NCI-H82 treated with DMSO at 0.1 percent for 48 hours (cell line): ENCODE measurements around the gene TCF15.

Source experiments
- DNase-seq: peaks from one replicate; lab custom pipeline; 2025; ENCODE audit not compliant: unreplicated experiment; lab: John Stamatoyannopoulos, UW

The TCF15 gene

DNA sequence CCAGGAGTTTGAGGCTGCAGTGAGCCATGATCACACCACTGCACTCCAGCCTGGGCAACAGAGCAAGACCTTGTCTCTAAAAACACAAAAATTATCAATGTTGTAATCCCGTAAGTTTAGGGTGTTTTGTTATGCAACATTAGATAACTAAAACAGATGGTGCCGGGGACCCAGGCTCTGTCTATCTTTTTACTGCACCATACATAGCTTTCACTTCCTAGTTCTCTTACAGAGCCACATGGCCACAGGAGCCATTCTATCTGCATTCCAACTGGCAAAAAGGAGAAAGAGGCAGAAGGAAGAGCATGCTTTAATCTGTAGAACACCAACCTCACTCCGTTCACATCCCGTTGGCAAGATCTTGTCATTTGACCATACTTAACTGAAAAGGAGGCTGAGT lies 5.4 kb upstream of the TCF15 start:
- no peak for DNase-seq

DNA sequence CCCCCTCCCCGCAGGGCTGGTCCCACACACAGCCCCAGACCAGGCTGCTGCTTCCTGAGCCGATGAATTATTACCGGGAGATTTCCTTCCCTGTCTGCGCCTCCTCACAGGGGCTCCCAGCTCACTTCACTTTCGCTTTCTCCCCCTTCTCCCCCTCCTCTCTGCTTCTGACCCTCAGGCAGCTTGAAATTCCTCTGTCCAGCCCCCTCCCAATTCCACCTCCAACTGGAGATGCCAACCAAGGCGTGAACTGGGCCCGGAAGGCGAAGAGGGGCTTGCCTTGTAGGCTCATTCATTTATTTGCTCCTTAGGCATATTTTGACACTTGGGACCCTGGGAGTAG lies 1.7 kb upstream of the TCF15 start:
- DNase-seq: no peak

DNA sequence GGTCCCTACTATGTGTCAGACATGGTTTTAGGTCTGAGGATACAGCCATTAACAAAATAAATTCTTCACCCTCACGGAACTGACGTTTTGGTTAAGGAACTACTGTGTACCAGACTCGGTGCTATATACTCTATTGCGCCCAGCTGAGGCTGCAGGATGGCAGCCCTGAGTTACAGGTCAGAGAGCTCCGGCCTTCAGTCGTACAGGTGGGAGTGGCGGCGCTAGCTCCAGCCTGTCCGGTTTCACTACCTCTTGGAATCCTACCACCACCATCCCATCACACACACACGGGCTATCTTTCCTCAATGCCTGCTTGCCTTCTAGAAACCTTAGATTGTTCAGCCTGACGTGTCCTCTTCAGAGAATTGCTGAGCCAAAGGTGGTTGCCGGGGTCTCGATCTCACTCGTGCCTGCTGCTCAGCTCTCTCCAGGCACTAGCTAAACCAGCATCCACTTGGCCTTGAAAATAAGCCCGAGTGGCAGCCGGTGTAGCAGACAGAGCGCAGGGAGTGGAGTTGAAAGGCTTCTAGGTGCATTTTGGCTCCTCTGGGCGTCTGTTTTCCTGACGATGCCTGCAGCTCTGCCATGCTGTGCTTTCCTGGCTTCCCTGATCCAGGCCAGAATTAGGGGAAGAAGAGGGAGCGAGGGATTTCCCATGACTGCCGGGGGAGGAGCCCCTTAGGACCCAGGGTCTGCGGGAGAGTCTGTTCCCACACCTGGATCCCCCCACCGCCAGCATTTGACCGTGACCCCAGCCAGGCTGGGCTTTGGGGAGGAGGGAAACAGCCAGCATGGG lies 1.1 kb upstream of the TCF15 start:
- DNase-seq: no peak

DNA sequence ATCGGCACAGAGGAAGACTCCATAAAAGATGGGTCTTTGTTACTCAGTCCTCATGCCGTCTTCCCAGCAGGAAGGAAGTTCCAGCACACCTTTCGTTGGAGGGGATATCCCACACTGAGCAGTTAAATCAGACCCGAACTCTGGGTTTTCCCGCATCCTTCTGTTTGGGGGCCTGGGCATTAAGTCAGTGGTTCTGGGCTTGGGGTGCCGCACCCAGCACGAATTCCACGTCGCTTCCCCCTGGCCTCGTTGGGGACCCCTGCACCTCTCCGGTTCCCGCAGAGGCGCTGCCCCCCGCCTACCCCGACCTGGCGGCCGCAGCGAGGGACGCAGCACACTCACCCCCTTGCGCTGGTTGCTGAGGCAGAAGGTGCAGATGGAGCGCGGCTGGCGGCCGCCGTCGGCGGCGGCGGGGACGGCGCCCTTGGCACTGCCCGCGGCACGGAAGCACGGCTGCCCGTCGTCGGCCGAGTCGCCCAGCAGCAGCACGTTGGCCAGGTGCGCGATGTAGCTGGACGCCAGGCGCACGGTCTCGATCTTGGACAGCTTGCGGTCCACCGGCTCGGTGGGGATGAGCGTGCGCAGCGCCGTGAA lies 641 bp downstream of the TCF15 start:
- DNase-seq: no peak

DNA sequence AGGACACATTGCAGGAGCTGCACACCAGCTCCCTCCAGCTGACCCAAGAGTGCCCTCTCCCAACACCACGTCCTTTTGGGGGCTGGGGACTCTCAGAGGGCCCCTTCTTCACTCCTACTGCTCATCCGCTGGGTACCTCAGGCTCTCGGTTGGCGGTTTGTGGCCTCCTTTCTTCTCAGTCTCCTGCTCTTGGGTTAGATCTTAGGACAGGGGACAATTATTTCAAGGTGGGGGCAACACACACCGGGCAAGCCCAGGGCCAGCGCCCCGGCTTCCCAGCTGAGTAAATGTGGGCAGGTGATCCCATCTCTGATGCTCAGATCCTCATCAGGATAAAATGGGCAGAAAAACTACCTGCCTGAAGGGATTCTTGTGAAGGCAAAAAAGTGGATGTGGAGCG lies 1.1 kb downstream of the TCF15 start:
- no peak for DNase-seq

DNA sequence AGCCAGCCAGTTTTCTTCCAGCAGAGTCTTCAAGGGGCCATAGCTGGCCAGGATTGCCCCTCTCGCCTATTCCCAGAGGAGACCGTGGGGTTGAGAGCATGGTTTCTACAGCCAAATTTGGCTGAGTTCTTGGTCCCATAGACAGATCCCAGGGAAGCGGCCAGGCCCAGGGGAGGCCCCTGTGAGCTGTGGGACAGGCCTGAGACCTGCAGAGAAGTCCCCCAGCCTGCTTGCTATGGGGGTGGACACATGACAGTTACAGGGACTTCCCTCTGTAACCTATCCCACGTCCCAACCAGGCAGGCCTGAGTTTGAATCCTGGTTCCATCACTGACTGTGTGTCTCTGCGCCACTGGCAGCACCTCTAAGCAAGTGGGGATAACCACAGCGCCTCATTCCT lies 2.6 kb downstream of the TCF15 start:
- DNase-seq: no peak

DNA sequence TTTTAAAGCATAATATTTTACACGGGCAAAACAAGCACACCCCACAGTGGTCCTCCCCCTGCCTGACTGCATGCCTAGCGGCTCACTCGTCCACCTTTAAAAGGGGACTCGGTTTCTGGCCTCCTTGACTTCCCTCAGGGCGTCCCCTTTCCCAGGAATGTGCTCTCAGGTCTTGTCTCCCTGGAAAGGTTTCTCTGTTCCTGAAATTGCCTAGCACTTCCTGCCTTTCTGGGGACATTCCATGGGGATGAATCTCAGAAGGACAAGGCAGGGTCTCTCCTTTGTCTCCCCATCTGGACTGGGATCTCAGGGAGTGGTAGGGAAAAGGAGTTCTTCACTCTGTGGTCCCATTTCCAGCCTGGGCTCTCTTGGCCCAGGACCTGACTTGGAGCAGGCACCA lies 4.9 kb downstream of the TCF15 start:
- no peak for DNase-seq

DNA sequence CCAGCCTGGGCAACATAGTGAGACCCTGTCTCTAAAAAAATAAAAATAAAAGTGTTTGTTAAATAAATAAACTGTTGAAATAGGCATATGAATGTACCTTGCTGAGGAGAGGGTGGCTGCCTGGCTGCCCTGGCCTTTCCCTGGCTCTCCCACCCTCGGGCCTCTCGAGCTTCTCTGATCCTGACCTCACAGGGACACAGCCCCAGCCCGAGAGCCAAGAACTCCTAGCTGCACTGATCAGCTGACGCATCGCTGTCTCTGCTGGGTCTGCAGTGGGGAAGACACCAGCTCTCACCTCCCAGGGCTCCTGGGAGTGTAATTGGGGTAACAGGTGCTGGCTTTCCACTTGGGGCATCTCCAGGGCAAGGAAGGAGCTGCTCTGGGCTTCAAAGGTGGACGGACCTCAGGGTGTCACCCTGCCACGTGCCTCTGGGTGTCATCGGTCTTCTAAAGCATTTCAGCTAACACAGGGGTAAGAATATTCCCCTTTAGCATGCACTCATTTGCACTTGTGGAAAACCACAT lies 6.9 kb downstream of the TCF15 start:
- DNase-seq: no peak

DNA sequence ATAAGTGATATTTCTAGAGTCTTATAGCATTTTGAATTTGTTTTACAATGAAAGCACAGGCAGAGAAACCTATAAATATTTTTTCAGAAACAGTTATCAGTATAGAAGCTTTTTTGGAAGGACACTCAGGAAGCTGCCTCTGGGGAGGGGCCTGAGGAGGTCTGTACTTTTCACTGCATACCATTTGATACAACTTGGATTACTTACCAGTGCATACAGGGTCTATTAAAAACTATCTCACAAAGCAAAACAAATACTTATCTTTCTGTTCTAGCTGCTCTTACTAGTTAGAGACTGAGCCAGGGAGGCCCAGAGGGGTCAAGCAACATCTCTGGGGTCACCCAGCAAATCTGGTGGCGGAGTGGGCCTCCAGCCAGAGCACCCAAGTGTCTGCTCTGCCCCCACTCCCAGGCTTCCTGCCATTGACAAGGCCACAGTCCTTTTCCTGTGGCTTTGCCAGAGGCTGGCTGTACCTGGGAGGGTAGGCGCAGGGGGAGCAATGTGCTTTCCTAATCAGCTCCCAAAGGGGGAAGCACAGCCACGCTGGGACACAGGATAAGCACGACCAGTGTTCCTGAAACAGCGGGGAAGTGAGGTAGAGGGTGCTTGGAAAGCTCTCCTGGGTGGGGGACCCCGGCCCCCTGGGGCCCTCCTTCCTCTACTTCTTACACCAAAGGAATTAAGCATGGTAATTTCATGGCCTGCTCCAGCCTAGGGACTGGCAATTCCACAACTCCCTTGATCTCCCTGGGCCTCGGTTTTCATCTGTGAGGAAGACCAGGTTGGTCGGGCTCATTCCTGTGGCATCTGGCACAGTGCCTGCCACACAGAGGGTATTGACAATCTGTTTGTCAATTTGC lies 7.8 kb downstream of the TCF15 start:
- no peak for DNase-seq

DNA sequence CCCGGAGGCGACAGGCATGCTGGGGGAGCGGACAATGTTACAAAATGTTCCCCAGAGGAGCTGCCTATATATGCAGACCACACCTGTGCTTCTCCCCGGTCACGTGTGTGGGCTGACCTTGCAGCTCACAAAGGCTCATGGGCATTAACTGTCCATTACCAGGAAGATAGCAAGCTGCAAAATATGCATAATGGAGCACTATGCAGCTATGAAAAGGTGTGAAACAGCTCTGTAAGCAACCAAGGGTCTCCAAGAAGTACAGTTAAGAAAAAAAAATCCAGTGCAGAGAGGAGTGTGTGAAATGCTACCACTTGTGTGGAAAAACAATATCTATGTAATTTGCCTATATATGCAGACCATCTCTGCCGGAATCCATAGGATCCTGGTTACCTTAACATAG lies 9.4 kb downstream of the TCF15 start:
- no peak for DNase-seq

DNA sequence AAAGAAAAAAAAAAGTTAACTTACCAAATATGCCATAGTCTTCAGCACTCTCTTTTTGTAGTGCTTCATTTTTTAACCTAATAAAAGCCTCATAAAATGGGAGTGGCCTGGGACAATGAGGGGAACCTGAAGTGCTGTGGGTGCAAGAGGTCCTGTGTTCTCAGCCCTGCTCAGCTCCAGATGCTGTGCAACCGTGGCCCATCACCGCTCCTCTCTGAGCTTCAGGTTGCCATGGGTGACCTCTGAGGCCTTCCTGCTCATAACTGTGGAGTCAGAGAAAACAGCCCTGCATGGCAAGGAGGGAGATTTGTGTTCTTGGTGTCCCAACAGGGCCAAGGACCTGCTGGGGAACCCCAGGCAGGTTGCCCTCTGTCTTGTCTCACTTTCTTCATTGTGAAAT lies 10.0 kb downstream of the TCF15 start:
- DNase-seq: no peak

DNA sequence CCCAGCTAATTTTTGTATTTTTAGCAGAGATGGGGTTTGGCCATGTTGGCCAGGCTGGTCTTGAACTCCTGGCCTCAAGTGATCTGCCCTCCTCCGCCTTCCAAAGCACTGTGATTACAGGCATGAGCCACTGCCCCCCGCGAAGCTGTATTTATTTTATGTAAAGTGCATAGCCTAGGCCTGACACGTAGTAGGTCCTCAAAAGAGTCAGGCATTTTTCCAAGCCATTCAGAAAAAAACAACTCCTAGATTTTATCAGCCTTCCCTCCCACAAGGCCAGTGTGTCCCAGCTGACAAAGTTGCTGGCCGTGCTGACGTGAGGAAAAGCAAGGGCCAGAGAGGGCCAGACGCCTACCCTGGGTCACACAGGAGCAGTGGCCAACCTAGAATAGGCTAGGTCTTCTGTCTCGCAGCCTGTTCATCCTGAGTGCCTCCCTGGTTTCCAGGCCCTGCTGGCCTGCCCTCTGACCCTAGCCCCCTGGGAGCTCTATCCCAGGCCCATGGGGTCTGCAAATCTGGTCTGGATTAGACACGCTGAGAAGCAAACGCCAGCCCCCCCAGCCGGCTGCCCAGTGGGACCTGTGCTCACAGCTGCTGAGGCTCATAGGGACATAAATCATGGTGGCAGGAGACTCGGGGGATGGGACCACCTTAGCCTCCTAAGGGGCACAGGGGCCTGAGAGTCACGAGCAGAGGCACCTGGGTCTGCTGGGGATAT lies 11.8 kb downstream of the TCF15 start:
- no peak for DNase-seq

DNA sequence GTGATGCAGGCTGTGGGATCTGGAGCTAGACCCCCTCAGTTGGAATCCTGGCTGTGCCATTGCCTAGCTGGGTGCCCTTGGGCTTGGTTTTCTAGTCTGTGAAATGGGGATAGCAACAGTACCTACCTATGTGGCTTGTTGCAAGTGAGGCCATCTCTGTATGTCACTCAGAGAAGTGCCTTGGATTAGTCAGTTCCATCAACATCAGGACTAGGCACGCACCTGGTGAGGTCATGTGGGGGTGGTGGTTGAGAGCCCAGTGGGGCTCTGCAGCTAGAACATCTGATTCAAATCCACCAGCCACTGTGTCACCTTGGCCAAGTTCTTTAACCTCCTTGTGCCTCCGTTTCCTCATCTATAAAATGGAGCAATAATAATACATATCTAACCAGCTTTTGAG lies 12.5 kb downstream of the TCF15 start:
- DNase-seq: no peak

DNA sequence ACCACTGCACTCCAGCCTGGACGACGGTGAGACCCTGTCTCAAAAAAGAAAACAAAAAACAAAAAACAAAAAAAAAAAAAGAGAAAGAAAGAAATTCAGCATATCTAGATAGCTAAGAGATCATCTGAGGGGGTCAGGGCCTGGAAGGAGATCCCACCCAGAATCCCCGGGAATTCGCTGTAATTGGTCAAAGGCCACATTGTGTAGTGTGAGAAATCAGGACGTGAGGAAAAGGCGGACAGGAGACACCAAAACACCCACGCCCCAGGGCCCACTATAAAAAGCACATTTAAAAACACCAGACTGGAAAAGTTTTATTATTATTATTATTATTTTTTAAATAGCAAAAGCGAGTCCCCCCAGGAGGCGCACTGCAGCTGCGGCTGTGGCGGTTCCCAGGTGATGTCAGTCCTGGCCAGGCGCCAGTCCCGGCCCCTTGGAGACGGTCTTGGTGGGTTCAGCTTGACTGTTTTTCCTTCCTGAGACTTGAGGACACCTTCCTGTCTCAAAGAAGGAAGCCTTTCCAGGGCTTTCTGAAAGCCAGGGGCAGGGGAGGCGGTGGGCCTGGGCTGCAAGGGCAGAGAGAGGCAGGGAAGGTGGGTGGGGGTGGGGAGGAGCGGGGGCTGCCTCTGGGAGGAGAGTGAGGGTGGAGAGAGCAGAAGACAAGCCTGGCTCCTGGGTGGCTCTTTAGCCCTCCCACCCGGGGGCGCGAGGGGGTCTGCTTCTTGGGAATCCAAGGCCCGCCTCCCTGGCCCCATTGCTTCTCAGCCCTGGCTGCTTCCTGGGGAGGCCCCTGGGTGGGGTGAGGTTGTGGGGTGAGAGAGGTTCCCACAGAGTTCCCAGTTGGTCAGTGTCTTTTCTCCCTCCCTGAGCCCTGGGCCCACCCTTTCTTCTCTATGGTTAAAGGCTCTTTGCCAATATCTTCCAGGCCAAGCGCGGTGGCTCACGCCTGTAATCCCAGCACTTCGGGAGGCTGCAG lies 14.5 kb downstream of the TCF15 start:
- no peak for DNase-seq

DNA sequence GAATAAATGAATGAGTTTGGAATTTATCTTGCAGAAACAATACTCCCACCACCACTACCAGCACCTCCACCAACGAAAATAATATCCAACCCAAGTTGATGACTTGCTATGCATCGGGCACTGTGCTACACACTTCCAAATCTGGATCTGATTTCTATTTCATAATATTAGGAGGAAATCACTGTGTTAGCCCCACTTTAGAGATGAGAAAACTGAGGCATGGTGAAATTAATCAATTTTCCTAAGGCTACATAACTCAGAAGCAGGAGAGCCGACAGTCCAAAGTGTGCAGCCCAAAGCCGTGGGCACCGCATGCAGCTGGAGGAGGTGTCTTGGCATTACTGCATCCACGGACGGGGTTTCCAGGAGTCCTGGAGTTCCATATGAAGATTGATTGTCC lies 17.6 kb downstream of the TCF15 start:
- DNase-seq: no peak

DNA sequence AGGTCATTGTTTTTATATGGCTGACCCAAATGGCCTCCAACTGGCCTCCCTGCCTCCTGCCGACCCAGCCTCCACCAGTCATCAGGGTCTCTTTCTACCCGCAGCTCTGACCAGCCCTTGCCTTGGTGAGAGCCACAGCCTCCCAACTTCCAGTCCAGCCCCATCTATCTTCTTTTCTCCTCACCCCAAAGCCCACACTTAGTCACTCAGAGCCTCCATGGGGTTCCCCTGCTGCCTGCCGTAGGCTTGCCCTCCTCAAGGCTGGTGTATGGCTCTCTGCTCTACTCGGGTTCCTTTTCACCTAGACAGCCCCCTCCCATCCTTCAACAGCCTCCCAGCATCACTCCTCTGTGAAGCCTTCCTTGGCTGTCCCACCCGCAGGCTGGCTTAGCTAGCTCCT lies 18.2 kb downstream of the TCF15 start:
- DNase-seq: no peak

DNA sequence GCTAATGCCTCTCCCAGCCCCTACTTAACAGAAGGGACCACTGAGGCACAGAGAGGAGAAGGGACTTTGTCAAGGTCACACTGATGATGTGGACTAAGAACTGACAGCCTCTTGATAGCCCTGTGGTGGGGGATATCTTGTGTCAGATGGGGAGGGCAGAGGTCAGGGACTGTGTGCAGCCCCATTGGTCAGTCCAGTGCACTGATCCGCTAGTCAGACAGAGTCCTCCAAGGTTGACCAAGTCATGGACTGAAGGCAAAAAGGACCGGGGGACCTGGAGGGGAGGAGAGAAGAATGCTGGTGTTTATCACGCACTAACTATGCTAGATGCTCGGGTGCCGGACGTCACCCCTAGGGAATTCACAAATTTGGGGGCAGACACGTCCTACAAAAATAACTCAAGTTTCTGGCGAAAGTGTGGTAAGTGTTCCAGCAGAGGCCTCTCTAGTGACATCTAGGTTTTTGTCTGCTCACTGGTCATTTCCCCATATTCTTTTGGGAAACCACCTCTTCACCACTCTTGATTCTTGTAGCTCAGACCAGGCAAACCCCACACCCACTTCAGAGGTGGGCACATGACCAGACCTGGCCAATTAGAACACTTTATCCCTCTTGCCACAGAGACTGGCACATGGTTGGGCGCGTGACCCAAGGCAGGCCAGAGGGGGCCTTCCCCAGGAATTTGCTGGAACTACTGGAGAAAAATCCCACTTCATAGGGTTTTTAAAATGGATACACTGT lies 21.0 kb downstream of the TCF15 start:
- DNase-seq: no peak

DNA sequence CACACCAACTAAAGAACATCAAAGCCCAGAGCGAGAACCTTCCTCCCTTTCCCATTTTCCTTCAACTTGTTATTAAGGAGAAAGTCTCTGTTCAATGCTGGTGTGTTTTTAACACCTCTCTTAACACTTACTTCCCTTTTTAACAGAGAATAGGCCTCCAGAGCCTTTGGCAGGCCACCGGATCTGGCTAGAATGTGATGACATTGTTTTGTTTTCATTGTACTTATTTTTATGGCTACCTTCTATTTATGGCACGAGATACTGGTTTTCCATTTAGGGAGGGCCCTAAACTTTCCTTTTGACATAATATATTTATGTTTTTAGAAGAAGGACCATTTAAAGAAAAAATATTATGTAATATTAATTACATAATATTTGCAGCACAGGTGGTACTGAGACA lies 21.6 kb downstream of the TCF15 start:
- DNase-seq: no peak

DNA sequence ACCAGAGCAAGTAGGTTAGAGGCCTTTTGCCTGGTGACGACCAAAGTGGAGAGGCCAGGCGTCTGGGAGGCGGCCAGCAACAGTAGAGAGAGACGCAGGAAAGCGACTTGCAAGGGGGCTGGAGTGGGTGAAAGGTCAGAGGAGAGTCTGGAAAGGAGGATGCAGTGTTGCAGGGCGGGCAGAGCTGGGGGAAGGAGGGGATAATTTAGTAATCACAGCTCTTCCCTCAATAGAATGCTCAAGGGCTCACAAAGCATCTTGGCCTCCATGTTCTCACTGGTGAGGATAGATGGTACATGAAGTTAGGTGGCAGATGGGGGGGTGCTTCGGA lies 25.2 kb downstream of the TCF15 start:
- DNase-seq: no peak
